Measurements from ENCODE around the gene GPR108. TPM values are rescaled to one million over a fixed set of nuclear protein-coding genes. Genes with fewer than 3 reads are reported as not detected.

Gene GPR108
- polyA plus RNA-seq, 1 donor (not counting 4 experiments of a cell fraction or from before 2014, with no cell fraction given): 57.7 TPM

GRCh38 chr19:6729573-6730152 lies 7.7 kb downstream of the GPR108 start:
- no peaks in the 10 kb centered on the region for H3K9me1 ChIP-seq (ENCODE audit: control insufficient read depth, extremely low read depth, insufficient read depth, low read length)
- H4K20me1 ChIP-seq (ENCODE audit: control insufficient read depth, extremely low read depth, insufficient read depth, low read length): no peaks in the 10 kb centered on the region
- H3K4me3 ChIP-seq (ENCODE audit: control insufficient read depth in 2 of 3, extremely low read depth in 1 of 3, insufficient read depth in 2 of 3, low read depth in 1 of 3, low read length in 3 of 3): no peak overlapping the region
- H3K79me2 ChIP-seq (ENCODE audit: control insufficient read depth, insufficient read depth, low read length): no peaks in the 10 kb centered on the region
- FAIRE-seq (no peak), DNase-seq (ENCODE audit: low read depth, low spot score) (no peak)
- TF ChIP-seq EZH2 (IDR thresholded peaks at IDR 0.05; ENCODE audit: low read length) (no peak), CTCF (optimal IDR thresholded peaks at IDR 0.05 in 1 of 3, IDR thresholded peaks at IDR 0.05 in 1 of 3, conservative IDR thresholded peaks at IDR 0.05 in 1 of 3; ENCODE audit: extremely low read depth in 1 of 3, insufficient read depth in 2 of 3, low read length in 3 of 3) (no peak)
- H3K4me2 ChIP-seq (ENCODE audit: control insufficient read depth, extremely low read depth, insufficient read depth, low read depth, low read length): no peak overlapping the region
- no peak overlapping the region for H2AFZ ChIP-seq (ENCODE audit: control insufficient read depth, low read length)
- H3K36me3 ChIP-seq (ENCODE audit: control insufficient read depth in 2 of 2, extremely low read depth in 1 of 2, insufficient read depth in 2 of 2, low read length in 2 of 2): peaks cover 8 to 22% of the 10 kb centered on the region in 2 experiments
- no peaks in the 10 kb centered on the region for H3K9me3 ChIP-seq (ENCODE audit: control insufficient read depth, low read depth, low read length)
- no peaks in the 10 kb centered on the region for H3K4me1 ChIP-seq (ENCODE audit: control insufficient read depth, extremely low read depth, insufficient read depth, low read length)
- dilution Hi-C loops (cut with MboI; ENCODE audit: extremely low pct_ligation_motif_present, low sequenced_read_pairs): no loop called here
- H3K27ac ChIP-seq (ENCODE audit: control insufficient read depth, insufficient read depth, low read length): no peak overlapping the region
- no peaks in the 10 kb centered on the region for H3K27me3 ChIP-seq (ENCODE audit: control insufficient read depth, extremely low read depth, insufficient read depth, low read length)
- H3K9ac ChIP-seq (ENCODE audit: control insufficient read depth, extremely low read depth, insufficient read depth, low read length): no peak overlapping the region

- no peak for FAIRE-seq
- dilution Hi-C loops (cut with MboI; ENCODE audit: extremely low pct_ligation_motif_present, low sequenced_read_pairs): no loop called here
- Histone ChIP-seq H3K27me3 (ENCODE audit: control insufficient read depth, extremely low read depth, insufficient read depth, low read length) (no peaks in the 10 kb centered on the region), H4K20me1 (ENCODE audit: control insufficient read depth, extremely low read depth, insufficient read depth, low read length) (no peaks in the 10 kb centered on the region), H3K36me3 (ENCODE audit: control insufficient read depth in 2 of 2, extremely low read depth in 1 of 2, insufficient read depth in 2 of 2, low read length in 2 of 2) (peaks cover 8 to 18% of the 10 kb centered on the region in 2 experiments), H3K4me3 (ENCODE audit: control insufficient read depth in 2 of 3, extremely low read depth in 1 of 3, insufficient read depth in 2 of 3, low read depth in 1 of 3, low read length in 3 of 3) (no peak overlapping the region), H3K79me2 (ENCODE audit: control insufficient read depth, insufficient read depth, low read length) (no peaks in the 10 kb centered on the region), H3K4me1 (ENCODE audit: control insufficient read depth, extremely low read depth, insufficient read depth, low read length) (no peaks in the 10 kb centered on the region), H3K9me3 (ENCODE audit: control insufficient read depth, low read depth, low read length) (no peaks in the 10 kb centered on the region), H3K27ac (ENCODE audit: control insufficient read depth, insufficient read depth, low read length) (no peak overlapping the region), H3K4me2 (ENCODE audit: control insufficient read depth, extremely low read depth, insufficient read depth, low read depth, low read length) (no peak overlapping the region), H2AFZ (ENCODE audit: control insufficient read depth, low read length) (no peak overlapping the region), H3K9me1 (ENCODE audit: control insufficient read depth, extremely low read depth, insufficient read depth, low read length) (no peaks in the 10 kb centered on the region), H3K9ac (ENCODE audit: control insufficient read depth, extremely low read depth, insufficient read depth, low read length) (no peak overlapping the region)
- no peak for DNase-seq (ENCODE audit: low read depth, low spot score)
- no peak for TF ChIP-seq EZH2 (IDR thresholded peaks at IDR 0.05; ENCODE audit: low read length)
- TF ChIP-seq CTCF (optimal IDR thresholded peaks at IDR 0.05 in 1 of 3, IDR thresholded peaks at IDR 0.05 in 1 of 3, conservative IDR thresholded peaks at IDR 0.05 in 1 of 3; ENCODE audit: extremely low read depth in 1 of 3, insufficient read depth in 2 of 3, low read length in 3 of 3): no peak
Observed at GRCh38 chr19:6728346-6728745, 9.0 kb downstream of the GPR108 start.

Data from keratinocyte (primary cell).